ENCODE data around the gene EFCAB6. TPM values are rescaled to one million over a fixed set of nuclear protein-coding genes. Genes with fewer than 3 reads are reported as not detected.

Gene EFCAB6
- total RNA-seq, 1 experiment from 2014 or later: 0.52 TPM

DNA sequence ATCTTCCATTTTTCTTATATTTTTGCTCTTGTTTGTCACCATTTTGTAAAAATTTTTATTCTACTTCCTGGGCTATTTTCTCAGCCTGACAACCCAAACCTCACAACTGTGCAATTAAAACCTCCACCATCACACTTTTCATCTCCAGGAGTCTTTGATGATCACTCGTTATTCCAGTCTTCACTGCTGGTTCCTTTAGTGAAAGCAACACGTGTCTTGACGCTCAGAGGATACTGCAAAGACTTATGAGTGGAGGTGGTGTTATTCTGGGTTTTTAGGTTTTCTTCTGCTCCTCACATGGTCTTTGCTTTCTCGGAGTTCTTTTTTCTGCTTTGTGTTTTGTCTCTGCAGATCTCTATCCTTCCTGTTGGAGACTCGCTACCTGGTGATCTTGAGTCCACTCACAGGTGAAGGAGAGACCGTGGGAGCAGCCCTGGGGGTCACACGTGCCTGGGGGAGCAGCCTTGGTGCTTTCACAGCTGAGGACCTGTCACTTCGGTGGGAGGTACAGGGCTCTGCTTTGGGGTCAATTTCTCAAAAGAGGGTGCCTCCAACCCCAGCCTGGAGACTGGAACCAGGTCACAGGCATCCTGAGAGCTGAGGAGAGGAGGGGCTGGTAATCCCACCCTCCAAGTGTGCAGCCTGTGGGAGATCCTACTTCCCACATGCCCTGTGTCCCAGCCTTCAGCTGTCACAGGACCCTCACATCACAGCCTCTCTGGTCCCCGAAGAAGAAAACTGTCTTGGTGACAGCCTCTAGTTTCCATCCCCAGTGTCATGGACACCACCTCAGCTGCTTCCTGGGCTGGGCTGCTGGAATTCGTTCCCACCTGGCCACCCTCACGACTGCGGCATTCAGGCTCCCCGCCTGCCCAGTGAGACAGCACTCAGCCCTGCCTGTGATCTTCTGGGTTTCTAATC is 39.2 kb upstream of the EFCAB6 start:
- Histone ChIP-seq H3K27me3 (ENCODE audit: insufficient read depth, low read length) (peaks cover 5% of the 10 kb centered on the region; the same call in 1 of the 2 replicates), H3K4me2 (ENCODE audit: low read length) (no peak overlapping the region), H3K9ac (ENCODE audit: low read length) (no peak overlapping the region), H3K79me2 (ENCODE audit: insufficient read depth, low read length) (peaks cover 69% of the 10 kb centered on the region), H3K36me3 (ENCODE audit: control insufficient read depth in 1 of 2, insufficient read depth in 2 of 2, low read length in 2 of 2) (no peaks in the 10 kb centered on the region), H3K9me3 (ENCODE audit: control insufficient read depth in 1 of 2, insufficient read depth in 1 of 2, low read depth in 1 of 2, low read length in 2 of 2) (no peaks in the 10 kb centered on the region), H4K20me1 (ENCODE audit: insufficient read depth) (no peaks in the 10 kb centered on the region), H3K27ac (ENCODE audit: low read depth, low read length) (no peak overlapping the region), H3K4me1 (ENCODE audit: control insufficient read depth in 1 of 2, insufficient read depth in 2 of 2, low read length in 2 of 2) (peaks cover 0 to 6% of the 10 kb centered on the region in 2 experiments; a peak in 1 of 4 replicates), H3K4me3 (replicated peaks in 1 of 2; ENCODE audit: low read depth in 1 of 2, low read length in 2 of 2) (no peak overlapping the region), H2AFZ (ENCODE audit: low read depth, low read length, poor library complexity, severe bottlenecking) (no peak overlapping the region), H3K9me2 (ENCODE audit: insufficient read depth) (no peaks in the 10 kb centered on the region)
- no peak for ATAC-seq
- DNase-seq (ENCODE audit: low read depth, low spot score): no peak
- intact Hi-C loops (cut with micrococcal nuclease): no loop called here
- no TSS peak for BruUV-seq (replicated peaks)
- TF ChIP-seq EZH2phosphoT487 (IDR thresholded peaks at IDR 0.05; ENCODE audit: borderline replicate concordance): no peak
- TF ChIP-seq RAD21 (IDR thresholded peaks at IDR 0.05; ENCODE audit: low read depth): no peak
- no peak for TF ChIP-seq ZNF274 (IDR thresholded peaks at IDR 0.05; ENCODE audit: low read depth, low read length)
- TF ChIP-seq POLR2AphosphoS5 (IDR thresholded peaks at IDR 0.05; ENCODE audit: low read depth, low read length): no peak
- TF ChIP-seq TCF7L2 (IDR thresholded peaks at IDR 0.05; ENCODE audit: borderline replicate concordance, extremely low read depth, insufficient read depth, insufficient read length): no peak
- no peak for TF ChIP-seq POLR2A (IDR thresholded peaks at IDR 0.05; ENCODE audit: borderline replicate concordance, extremely low read depth, insufficient read depth, insufficient read length)
- TF ChIP-seq CEBPB (IDR thresholded peaks at IDR 0.05; ENCODE audit: low read depth): no peak
- CTCF ChIA-PET: interaction anchor here (1.3 kb wide), 1 partner anchor 32 kb away, joined by 3 read pairs; no protein-coding TSS in a partner anchor
- RAD21 ChIA-PET (ENCODE audit: low non-redundant PET in 1 of 2, low total read pairs in 2 of 2, uncharacterized antibody in 2 of 2, unreplicated experiment in 2 of 2): no interaction called here
- POLR2A ChIA-PET: no interaction called here

DNA sequence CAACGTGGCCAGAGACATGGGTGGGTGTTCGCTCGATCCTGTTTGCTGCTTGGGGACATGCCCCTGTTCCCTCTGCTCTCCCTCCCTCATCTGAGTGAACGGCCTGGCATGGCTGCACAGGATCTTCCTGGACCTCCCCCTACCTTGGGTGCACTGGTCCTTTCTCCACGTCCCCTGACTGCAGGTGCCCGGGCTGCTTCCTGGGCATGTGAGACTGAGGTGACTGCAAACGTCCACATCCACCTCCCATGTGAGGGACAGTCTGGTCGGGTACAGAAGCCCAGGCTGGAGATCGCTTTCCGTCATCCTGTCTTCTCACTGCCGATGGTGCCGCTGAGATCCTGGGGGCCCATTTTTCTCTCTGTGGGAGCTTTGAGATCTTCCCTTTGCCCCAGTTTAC is 38.4 kb upstream of the EFCAB6 start:
- BruUV-seq (replicated peaks): no TSS peak
- POLR2A ChIA-PET: no interaction called here
- DNase-seq (ENCODE audit: low read depth, low spot score): no peak
- Histone ChIP-seq H3K9ac (ENCODE audit: low read length) (no peak overlapping the region), H3K4me3 (replicated peaks in 1 of 2; ENCODE audit: low read depth in 1 of 2, low read length in 2 of 2) (no peak overlapping the region), H3K4me2 (ENCODE audit: low read length) (no peak overlapping the region), H3K27ac (ENCODE audit: low read depth, low read length) (no peak overlapping the region), H3K79me2 (ENCODE audit: insufficient read depth, low read length) (peaks cover 66% of the 10 kb centered on the region), H3K36me3 (ENCODE audit: control insufficient read depth in 1 of 2, insufficient read depth in 2 of 2, low read length in 2 of 2) (no peaks in the 10 kb centered on the region), H2AFZ (ENCODE audit: low read depth, low read length, poor library complexity, severe bottlenecking) (no peak overlapping the region), H3K27me3 (ENCODE audit: insufficient read depth, low read length) (peaks cover 5% of the 10 kb centered on the region; the same call in 1 of the 2 replicates), H3K4me1 (ENCODE audit: control insufficient read depth in 1 of 2, insufficient read depth in 2 of 2, low read length in 2 of 2) (peaks cover 0 to 6% of the 10 kb centered on the region in 2 experiments; a peak in 1 of 4 replicates), H4K20me1 (ENCODE audit: insufficient read depth) (no peaks in the 10 kb centered on the region), H3K9me3 (ENCODE audit: control insufficient read depth in 1 of 2, insufficient read depth in 1 of 2, low read depth in 1 of 2, low read length in 2 of 2) (no peaks in the 10 kb centered on the region), H3K9me2 (ENCODE audit: insufficient read depth) (no peaks in the 10 kb centered on the region)
- RAD21 ChIA-PET (ENCODE audit: low non-redundant PET in 1 of 2, low total read pairs in 2 of 2, uncharacterized antibody in 2 of 2, unreplicated experiment in 2 of 2): no interaction called here
- intact Hi-C loops (cut with micrococcal nuclease): no loop called here
- ATAC-seq: no peak
- CTCF ChIA-PET: no interaction called here
- no peak for TF ChIP-seq CEBPB (IDR thresholded peaks at IDR 0.05; ENCODE audit: low read depth)
- TF ChIP-seq, protein P1, sequence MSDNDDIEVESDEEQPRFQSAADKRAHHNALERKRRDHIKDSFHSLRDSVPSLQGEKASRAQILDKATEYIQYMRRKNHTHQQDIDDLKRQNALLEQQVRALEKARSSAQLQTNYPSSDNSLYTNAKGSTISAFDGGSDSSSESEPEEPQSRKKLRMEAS (IDR thresholded peaks at IDR 0.05): no peak
- TF ChIP-seq EGR1 (IDR thresholded peaks at IDR 0.05; ENCODE audit: low read depth): no peak
- TF ChIP-seq, protein P2, sequence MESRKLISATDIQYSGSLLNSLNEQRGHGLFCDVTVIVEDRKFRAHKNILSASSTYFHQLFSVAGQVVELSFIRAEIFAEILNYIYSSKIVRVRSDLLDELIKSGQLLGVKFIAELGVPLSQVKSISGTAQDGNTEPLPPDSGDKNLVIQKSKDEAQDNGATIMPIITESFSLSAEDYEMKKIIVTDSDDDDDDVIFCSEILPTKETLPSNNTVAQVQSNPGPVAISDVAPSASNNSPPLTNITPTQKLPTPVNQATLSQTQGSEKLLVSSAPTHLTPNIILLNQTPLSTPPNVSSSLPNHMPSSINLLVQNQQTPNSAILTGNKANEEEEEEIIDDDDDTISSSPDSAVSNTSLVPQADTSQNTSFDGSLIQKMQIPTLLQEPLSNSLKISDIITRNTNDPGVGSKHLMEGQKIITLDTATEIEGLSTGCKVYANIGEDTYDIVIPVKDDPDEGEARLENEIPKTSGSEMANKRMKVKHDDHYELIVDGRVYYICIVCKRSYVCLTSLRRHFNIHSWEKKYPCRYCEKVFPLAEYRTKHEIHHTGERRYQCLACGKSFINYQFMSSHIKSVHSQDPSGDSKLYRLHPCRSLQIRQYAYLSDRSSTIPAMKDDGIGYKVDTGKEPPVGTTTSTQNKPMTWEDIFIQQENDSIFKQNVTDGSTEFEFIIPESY (IDR thresholded peaks at IDR 0.05; ENCODE audit: extremely low read depth, insufficient replicate concordance, low read length): no peak
- TF ChIP-seq SIN3A (IDR thresholded peaks at IDR 0.05; ENCODE audit: low read depth): no peak
- TF ChIP-seq EZH2 (IDR thresholded peaks at IDR 0.05): no peak
- TF ChIP-seq, protein P3, sequence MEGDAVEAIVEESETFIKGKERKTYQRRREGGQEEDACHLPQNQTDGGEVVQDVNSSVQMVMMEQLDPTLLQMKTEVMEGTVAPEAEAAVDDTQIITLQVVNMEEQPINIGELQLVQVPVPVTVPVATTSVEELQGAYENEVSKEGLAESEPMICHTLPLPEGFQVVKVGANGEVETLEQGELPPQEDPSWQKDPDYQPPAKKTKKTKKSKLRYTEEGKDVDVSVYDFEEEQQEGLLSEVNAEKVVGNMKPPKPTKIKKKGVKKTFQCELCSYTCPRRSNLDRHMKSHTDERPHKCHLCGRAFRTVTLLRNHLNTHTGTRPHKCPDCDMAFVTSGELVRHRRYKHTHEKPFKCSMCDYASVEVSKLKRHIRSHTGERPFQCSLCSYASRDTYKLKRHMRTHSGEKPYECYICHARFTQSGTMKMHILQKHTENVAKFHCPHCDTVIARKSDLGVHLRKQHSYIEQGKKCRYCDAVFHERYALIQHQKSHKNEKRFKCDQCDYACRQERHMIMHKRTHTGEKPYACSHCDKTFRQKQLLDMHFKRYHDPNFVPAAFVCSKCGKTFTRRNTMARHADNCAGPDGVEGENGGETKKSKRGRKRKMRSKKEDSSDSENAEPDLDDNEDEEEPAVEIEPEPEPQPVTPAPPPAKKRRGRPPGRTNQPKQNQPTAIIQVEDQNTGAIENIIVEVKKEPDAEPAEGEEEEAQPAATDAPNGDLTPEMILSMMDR (IDR thresholded peaks at IDR 0.05 in 2 of 3, conservative IDR thresholded peaks at IDR 0.05 in 1 of 3; ENCODE audit: borderline replicate concordance in 1 of 3, insufficient read depth in 1 of 3, low read depth in 2 of 3, low read length in 2 of 3): no peak
- no peak for TF ChIP-seq ZFX (IDR thresholded peaks at IDR 0.05)
- no peak for TF ChIP-seq ELF1 (IDR thresholded peaks at IDR 0.05; ENCODE audit: borderline replicate concordance, low read depth)
- no peak for TF ChIP-seq TCF7L2 (IDR thresholded peaks at IDR 0.05; ENCODE audit: borderline replicate concordance, extremely low read depth, insufficient read depth, insufficient read length)
- TF ChIP-seq SRF (IDR thresholded peaks at IDR 0.05; ENCODE audit: low read depth): no peak
